SKM-1 treated with dmso at 0.1 percent for 144 hours (cell line): ENCODE measurements around the gene BPIFB1.
A peak's percentile ranks its signal among the peaks of the same experiment; 100 is the strongest.

Source experiments
- DNase-seq: peaks from one replicate; lab custom pipeline; 2025; ENCODE audit not compliant: unreplicated experiment; lab: John Stamatoyannopoulos, UW

Gene BPIFB1

DNA sequence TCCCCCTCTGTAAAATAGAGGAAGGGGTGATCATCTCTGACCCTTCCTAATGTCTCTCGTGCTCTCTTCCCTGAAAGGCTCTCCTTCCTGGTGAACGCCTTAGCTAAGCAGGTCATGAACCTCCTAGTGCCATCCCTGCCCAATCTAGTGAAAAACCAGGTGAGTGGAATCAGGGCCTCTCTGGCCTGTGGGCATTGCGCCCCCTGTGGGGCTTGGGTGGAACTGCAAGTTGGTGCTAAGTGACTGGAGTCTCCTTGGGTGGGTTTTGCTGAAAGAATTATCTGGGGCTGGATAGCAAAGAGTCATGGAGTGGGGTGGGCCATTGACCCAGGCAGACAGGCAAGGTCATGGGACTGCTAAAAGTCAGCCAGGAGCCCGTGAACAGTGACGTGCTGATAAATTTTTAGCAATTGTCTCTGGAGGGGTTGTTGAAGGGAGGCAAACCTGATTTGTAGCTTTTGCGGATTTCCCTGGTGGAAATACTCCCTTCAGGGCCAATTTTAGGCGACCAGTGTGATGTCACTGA, 8.9 kb downstream of the BPIFB1 start:
- no peak for DNase-seq

DNA sequence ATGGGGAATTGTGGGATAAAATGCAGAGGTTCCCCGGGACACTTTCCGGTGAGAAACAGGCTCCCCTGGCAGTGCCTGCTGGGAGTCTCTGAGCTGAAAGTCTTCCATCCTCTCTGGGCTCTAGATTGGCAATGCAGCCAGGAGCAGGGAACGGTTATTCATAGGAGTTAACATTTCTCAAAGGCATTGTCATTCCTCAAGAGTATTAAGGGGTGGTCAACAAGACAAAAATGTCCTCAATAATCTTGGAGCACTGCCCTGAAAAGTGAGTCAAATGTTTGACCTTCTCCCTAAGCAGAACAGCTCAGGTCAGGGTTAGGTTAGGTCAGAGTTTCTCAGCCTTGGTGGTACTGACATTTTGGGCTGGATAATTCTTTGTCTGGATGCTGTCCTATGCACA, 13.2 kb downstream of the BPIFB1 start:
- DNase-seq = no peak

GRCh38 chr20:33298391-33298790, 15.4 kb downstream of the BPIFB1 start:
- DNase-seq = no peak

- peak; percentile 69 for DNase-seq
Observed at GRCh38 chr20:33299111-33299603, 16.1 kb downstream of the BPIFB1 start.

- DNase-seq = no peak
Observed at GRCh38 chr20:33301192-33301930, 18.3 kb downstream of the BPIFB1 start.

GRCh38 chr20:33303595-33303994, 20.6 kb downstream of the BPIFB1 start:
- no peak for DNase-seq

GRCh38 chr20:33304046-33304445, 21.0 kb downstream of the BPIFB1 start:
- DNase-seq = no peak

GRCh38 chr20:33305589-33306057, 22.6 kb downstream of the BPIFB1 start:
- DNase-seq = no peak

GRCh38 chr20:33306228-33306627, 23.2 kb downstream of the BPIFB1 start:
- DNase-seq = no peak

- DNase-seq = no peak
Observed at GRCh38 chr20:33306807-33307206, 23.8 kb downstream of the BPIFB1 start.

DNA sequence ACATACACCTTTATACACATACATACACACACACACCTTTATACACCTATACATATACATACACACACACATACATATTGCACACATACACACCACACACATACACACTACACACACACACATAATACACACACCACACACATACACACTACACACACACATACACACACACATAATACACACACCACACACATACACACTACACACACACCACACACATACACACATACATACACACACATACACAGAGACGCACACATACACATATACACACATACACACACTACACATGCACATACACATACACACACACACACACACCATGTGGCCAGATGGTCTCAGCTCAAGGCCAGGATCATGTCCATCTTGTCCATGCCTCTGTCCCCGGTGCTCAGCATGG, 25.7 kb downstream of the BPIFB1 start:
- DNase-seq = no peak

- no peak for DNase-seq
Observed at GRCh38 chr20:33309631-33310030, 26.6 kb downstream of the BPIFB1 start.

GRCh38 chr20:33310327-33310899, 27.4 kb downstream of the BPIFB1 start:
- no peak for DNase-seq

GRCh38 chr20:33311011-33311410, 28.0 kb downstream of the BPIFB1 start:
- DNase-seq = no peak

DNA sequence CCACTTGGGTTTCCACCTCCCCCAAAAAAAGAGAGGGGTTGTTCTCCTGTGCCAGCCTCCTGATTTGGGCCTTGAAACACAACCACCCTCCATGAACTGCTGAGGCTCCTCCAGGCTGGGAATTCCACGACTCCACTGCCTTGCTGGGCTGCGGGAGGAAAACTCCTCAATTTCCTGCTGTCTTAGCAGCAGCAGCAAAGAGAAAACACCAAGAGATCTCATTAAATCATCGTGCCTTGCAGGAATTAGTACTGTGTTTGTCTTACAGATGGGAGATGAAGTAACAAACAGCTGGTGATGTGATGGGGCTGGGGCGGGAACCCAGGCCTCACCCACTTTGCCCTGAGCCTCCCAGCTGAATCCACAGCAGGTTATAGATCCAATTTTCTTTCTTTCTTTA, 29.0 kb downstream of the BPIFB1 start:
- no peak for DNase-seq

DNA sequence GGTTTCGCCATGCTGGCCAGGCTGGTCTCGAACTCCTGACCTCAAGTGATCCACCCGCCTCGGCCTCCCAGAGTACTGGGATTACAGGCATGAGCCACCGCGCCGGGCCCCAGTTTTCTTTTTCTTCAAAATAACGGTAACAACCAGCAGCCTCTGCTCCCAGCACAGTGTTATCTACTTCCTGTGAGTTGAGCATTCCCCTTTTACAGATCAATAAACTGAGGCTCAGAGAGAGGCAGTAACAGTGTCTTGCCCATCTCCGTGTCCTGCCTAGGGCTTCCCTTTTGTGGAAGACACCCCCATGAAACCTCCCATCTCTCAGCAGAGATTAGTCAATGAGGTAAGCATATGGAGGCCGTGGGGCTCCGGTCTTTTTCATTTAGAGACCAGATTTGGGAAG, 29.6 kb downstream of the BPIFB1 start:
- no peak for DNase-seq

DNA sequence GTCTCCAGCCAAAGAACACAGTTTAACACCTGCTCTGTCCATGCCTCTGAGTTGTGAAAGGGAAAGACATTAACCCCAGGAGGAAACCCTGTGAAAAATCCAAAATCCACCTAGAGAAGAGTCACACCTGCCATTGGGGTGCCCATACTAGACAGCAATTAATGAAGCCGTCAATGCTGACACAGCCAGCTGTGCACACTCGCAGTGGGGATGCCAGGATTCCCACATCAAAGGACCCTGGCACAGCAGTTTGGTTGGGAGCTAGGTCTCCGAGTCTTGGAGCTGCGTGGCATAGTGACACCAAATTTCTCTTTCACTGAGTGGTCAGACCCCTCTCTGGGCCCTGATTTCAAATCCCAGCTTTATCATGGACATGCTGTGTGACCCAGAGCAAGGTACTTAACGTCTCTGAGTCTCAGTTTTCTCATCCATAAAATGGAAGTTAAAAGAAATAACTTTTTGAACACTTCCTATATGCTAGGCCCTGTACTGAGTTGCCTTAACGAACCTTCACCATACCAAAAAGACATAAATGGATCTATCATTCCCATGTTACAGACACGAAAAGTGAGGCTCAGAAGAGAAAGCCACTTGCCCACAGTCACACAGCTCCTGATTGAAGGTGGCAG, 30.8 kb downstream of the BPIFB1 start:
- no peak for DNase-seq

DNA sequence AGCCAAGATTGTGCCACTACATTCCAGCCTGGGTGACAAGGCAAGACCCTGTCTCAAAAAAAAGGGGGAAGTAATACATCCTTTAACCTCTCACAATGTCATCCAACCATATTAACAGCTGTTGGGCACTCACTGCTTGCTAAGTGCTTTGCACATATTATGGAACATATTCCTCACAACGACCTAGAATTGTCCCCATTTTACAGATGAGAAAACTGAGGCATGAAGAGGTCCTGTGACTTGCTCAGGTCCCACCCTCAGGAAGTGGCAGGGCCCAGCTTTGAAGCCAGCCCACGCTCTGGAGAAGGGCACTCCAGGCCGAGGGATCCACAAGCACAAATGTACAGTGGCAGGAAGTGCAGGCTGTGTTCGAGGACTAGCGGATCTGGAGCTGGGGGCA, 33.3 kb downstream of the BPIFB1 start:
- no peak for DNase-seq

- DNase-seq = no peak
Observed at GRCh38 chr20:33316958-33317357, 33.9 kb downstream of the BPIFB1 start.

- no peak for DNase-seq
Observed at GRCh38 chr20:33317424-33318095, 34.5 kb downstream of the BPIFB1 start.

- no peak for DNase-seq
Observed at GRCh38 chr20:33318096-33318429, 35.0 kb downstream of the BPIFB1 start.

DNA sequence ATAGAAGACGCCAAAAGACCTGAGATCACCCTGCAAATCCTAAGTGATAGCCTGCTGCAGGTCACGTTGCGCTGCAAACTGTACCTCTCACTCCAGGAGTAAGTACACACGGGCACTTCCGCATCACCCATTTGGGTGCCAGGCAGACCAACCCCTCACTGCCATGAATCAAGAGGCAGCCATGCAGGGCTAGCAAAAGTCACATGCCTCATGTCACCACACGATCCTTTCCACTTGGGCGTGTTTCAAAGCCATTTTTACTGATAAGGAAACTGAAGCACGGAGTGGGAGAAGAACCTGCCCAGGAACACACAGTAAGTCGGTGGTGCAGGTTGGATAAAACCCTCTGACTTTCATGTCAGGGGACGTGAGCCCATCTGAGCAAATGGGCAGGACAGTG, 37.0 kb downstream of the BPIFB1 start:
- DNase-seq = no peak
